WTC11 (cell line): ENCODE results near the gene ISCU. TPM values are rescaled to one million over a fixed set of nuclear protein-coding genes. Genes with fewer than 3 reads are reported as not detected.
"Not testable (repeated sequence)": the region's sequence is repeated elsewhere in the genome, so short reads cannot be mapped to it uniquely, and the experiment has no call there.

Experiments
- ATAC-seq: fragments of 200-7000 bp; cut with Tn5 transposase; 2 replicates; pipeline ENCODE4 v1.10.0; 2021; ENCODE audit warnings: mild to moderate bottlenecking, moderate library complexity
- CTCF ChIA-PET: fragments of 300-600 bp; sonication (Branson Sonifier 250); formaldehyde crosslinking; loops from one replicate; lab custom pipeline; 2021; ENCODE audit warnings: antibody characterized with exemption; lab: Charles Lee
- POLR2A ChIA-PET: fragments of 350-600 bp; sonication (Branson Sonifier 250); formaldehyde crosslinking; loops from one replicate; lab custom pipeline; 2021; ENCODE audit warnings: antibody characterized with exemption; lab: Charles Lee
- DNase-seq: peaks from one replicate; pipeline ENCODE4 v3.0.0; 2021; ENCODE audit warnings: low spot score
- H3K27ac Mint-ChIP-seq: 2 replicates; pipeline ENCODE4 v1.8.0; 2021; ENCODE audit warnings: mixed read lengths
- H3K27me3 Mint-ChIP-seq: 2 replicates; pipeline ENCODE4 v1.8.0; 2021; ENCODE audit warnings: low read depth, mild to moderate bottlenecking, moderate library complexity, mixed read lengths
- H3K36me3 Mint-ChIP-seq: 2 replicates; pipeline ENCODE4 v1.8.0; 2021; ENCODE audit warnings: mixed read lengths
- H3K4me1 Mint-ChIP-seq: 2 replicates; pipeline ENCODE4 v1.8.0; 2022; ENCODE audit warnings: mixed read lengths
- H3K4me3 Mint-ChIP-seq: 2 replicates; pipeline ENCODE4 v1.8.0; 2021; ENCODE audit warnings: mild to moderate bottlenecking, moderate library complexity, mixed read lengths
- H3K9me3 Mint-ChIP-seq: 2 replicates; pipeline ENCODE4 v1.8.0; 2021; ENCODE audit warnings: mixed read lengths
- E2F1 ChIP-seq: sonication (generic); formaldehyde crosslinking; IDR thresholded peaks from 2 replicates; pipeline ENCODE4 v1.8.0; 2022; ENCODE audit warnings: mild to moderate bottlenecking, missing genetic modification reagents
- E2F4 ChIP-seq: sonication (generic); formaldehyde crosslinking; IDR thresholded peaks from 2 replicates; pipeline ENCODE4 v1.8.1; 2022; ENCODE audit warnings: low read depth, mild to moderate bottlenecking, moderate library complexity, missing genetic modification reagents, borderline replicate concordance
- ERG ChIP-seq: fragments of 250-450 bp; sonication (Bioruptor Pico); IDR thresholded peaks from 2 replicates; pipeline ENCODE4 v1.8.0; 2021; ENCODE audit warnings: mild to moderate bottlenecking
- FOXP1 ChIP-seq: sonication (generic); formaldehyde crosslinking; IDR thresholded peaks from 2 replicates; pipeline ENCODE4 v1.8.0; 2022; ENCODE audit warnings: missing genetic modification reagents, mild to moderate bottlenecking, moderate library complexity, borderline replicate concordance
- GRHL2 ChIP-seq: fragments of 250-450 bp; sonication (Bioruptor Pico); IDR thresholded peaks from 2 replicates; pipeline ENCODE4 v1.8.0; 2022; ENCODE audit warnings: mild to moderate bottlenecking, moderate library complexity; ENCODE audit not compliant: insufficient replicate concordance, severe bottlenecking
- NR3C1 ChIP-seq: sonication (generic); formaldehyde crosslinking; conservative IDR thresholded peaks from 2 replicates; pipeline ENCODE4 v1.8.1; 2023; ENCODE audit warnings: low read depth, mild to moderate bottlenecking, missing genetic modification reagents
- ZNF219 ChIP-seq: sonication (generic); formaldehyde crosslinking; IDR thresholded peaks from 2 replicates; pipeline ENCODE4 v1.8.0; 2023; ENCODE audit warnings: missing genetic modification reagents, mild to moderate bottlenecking, borderline replicate concordance
- total RNA-seq: library from RNA; stranded (reverse); gene quantifications from 3 replicates; pipeline ENCODE4 v1.2.3, GENCODE V29; 2021
- TF ChIP-seq, protein P1 (sequence below): sonication (generic); formaldehyde crosslinking; IDR thresholded peaks from 2 replicates; pipeline ENCODE4 v1.8.1; 2023; ENCODE audit warnings: mild to moderate bottlenecking, moderate library complexity, missing genetic modification reagents
- TF ChIP-seq, protein P2 (sequence below): sonication (generic); formaldehyde crosslinking; IDR thresholded peaks from 2 replicates; pipeline ENCODE4 v1.8.1; 2023; ENCODE audit warnings: mild to moderate bottlenecking, missing genetic modification reagents
- TF ChIP-seq, protein P3 (sequence below): sonication (generic); formaldehyde crosslinking; IDR thresholded peaks from 2 replicates; pipeline ENCODE4 v1.8.1; 2023; ENCODE audit warnings: mild to moderate bottlenecking, missing genetic modification reagents, borderline replicate concordance

ISCU gene
- total RNA-seq, 1 experiment from 2014 or later, result 85.9 TPM

DNA sequence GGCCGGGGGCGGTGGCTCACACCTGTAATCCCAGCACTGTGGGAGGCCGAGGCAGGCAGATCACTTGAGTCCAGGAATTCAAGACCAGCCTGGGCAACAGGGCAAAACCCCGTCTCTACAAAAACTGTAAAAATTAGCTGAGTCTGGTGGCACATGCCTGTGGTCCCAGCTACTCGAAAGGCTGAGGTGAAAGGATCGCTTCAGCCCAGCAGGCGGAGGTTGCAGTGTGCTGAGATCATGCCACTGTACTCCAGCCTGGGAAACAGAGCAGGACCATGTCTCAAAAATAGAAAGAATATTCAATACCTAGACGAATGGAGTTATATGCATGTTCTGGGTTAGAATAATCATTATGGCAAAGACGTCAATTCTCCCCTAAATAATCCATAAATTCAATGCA is 7.0 kb upstream of the ISCU start:
- H3K36me3 Mint-ChIP-seq, result peaks cover 16% of the 10 kb centered on the region
- H3K9me3 Mint-ChIP-seq, H3K27me3 Mint-ChIP-seq, ATAC-seq, H3K4me3 Mint-ChIP-seq, DNase-seq: not testable (repeated sequence)
- ChIA-PET CTCF (interaction anchor here (1.0 kb wide), 1 partner anchor 562 kb away, joined by 3 read pairs; no protein-coding TSS in a partner anchor), POLR2A (interaction anchor here (0.6 kb wide), 1 partner anchor 136 kb away, joined by 5 read pairs; no protein-coding TSS in a partner anchor)
- H3K4me1 Mint-ChIP-seq, result peaks cover 60% of the 10 kb centered on the region
- peak overlapping the region; percentile 32; the same call in 1 of the 2 replicates for H3K27ac Mint-ChIP-seq

- CTCF ChIA-PET, result interaction anchor here (1.9 kb wide), 1 partner anchor 54 kb away, joined by 4 read pairs; no protein-coding TSS in a partner anchor
- H3K27ac Mint-ChIP-seq, result no peak overlapping the region
- POLR2A ChIA-PET, result interaction anchor here (0.7 kb wide), 1 partner anchor 9 kb away, joined by 7 read pairs; no protein-coding TSS in a partner anchor
These were observed 3.3 kb upstream of the ISCU start for GRCh38 chr12:108559007-108559655.

DNA sequence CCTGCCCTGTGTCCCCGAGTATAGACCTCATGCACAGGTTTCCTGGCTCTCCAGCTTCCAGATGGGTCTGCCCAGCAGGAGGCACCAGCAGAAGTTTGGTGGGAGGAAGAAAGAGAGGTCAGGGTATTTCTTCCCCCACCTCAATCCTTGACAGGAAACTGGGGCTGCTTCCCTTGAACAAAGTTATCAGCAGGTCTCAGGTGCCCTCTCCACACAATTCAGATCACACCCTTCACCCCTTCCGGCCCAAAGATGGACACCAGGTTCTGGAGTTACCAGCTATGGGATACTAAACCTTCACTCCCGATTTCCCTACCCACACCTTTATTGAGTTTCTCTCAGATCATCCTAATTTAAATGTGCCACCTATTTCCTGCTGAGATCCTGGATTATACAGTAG is 2.6 kb upstream of the ISCU start:
- H3K4me3 Mint-ChIP-seq, result peak overlapping the region; percentile 100
- TF ChIP-seq, protein P1, sequence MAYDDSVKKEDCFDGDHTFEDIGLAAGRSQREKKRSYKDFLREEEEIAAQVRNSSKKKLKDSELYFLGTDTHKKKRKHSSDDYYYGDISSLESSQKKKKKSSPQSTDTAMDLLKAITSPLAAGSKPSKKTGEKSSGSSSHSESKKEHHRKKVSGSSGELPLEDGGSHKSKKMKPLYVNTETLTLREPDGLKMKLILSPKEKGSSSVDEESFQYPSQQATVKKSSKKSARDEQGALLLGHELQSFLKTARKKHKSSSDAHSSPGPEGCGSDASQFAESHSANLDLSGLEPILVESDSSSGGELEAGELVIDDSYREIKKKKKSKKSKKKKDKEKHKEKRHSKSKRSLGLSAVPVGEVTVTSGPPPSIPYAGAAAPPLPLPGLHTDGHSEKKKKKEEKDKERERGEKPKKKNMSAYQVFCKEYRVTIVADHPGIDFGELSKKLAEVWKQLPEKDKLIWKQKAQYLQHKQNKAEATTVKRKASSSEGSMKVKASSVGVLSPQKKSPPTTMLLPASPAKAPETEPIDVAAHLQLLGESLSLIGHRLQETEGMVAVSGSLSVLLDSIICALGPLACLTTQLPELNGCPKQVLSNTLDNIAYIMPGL (CRISPR knock-in tag), result no peak
- TF ChIP-seq GRHL2, result no peak
- TF ChIP-seq, protein P2, sequence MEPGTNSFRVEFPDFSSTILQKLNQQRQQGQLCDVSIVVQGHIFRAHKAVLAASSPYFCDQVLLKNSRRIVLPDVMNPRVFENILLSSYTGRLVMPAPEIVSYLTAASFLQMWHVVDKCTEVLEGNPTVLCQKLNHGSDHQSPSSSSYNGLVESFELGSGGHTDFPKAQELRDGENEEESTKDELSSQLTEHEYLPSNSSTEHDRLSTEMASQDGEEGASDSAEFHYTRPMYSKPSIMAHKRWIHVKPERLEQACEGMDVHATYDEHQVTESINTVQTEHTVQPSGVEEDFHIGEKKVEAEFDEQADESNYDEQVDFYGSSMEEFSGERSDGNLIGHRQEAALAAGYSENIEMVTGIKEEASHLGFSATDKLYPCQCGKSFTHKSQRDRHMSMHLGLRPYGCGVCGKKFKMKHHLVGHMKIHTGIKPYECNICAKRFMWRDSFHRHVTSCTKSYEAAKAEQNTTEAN (CRISPR knock-in tag), result no peak
- TF ChIP-seq ERG (CRISPR knock-in tag), result no peak
- TF ChIP-seq FOXP1, result no peak
- TF ChIP-seq NR3C1 (CRISPR knock-in tag), result no peak
- no peak for TF ChIP-seq E2F1
- TF ChIP-seq ZNF219 (CRISPR knock-in tag), result no peak
- TF ChIP-seq, protein P3, sequence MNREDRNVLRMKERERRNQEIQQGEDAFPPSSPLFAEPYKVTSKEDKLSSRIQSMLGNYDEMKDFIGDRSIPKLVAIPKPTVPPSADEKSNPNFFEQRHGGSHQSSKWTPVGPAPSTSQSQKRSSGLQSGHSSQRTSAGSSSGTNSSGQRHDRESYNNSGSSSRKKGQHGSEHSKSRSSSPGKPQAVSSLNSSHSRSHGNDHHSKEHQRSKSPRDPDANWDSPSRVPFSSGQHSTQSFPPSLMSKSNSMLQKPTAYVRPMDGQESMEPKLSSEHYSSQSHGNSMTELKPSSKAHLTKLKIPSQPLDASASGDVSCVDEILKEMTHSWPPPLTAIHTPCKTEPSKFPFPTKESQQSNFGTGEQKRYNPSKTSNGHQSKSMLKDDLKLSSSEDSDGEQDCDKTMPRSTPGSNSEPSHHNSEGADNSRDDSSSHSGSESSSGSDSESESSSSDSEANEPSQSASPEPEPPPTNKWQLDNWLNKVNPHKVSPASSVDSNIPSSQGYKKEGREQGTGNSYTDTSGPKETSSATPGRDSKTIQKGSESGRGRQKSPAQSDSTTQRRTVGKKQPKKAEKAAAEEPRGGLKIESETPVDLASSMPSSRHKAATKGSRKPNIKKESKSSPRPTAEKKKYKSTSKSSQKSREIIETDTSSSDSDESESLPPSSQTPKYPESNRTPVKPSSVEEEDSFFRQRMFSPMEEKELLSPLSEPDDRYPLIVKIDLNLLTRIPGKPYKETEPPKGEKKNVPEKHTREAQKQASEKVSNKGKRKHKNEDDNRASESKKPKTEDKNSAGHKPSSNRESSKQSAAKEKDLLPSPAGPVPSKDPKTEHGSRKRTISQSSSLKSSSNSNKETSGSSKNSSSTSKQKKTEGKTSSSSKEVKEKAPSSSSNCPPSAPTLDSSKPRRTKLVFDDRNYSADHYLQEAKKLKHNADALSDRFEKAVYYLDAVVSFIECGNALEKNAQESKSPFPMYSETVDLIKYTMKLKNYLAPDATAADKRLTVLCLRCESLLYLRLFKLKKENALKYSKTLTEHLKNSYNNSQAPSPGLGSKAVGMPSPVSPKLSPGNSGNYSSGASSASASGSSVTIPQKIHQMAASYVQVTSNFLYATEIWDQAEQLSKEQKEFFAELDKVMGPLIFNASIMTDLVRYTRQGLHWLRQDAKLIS (CRISPR knock-in tag), result no peak
- POLR2A ChIA-PET, result interaction anchor here (0.7 kb wide), 1 partner anchor 9 kb away, joined by 7 read pairs; no protein-coding TSS in a partner anchor
- CTCF ChIA-PET, result interaction anchor here (1.9 kb wide), 1 partner anchor 53 kb away, joined by 4 read pairs; no protein-coding TSS in a partner anchor
- peaks cover 40% of the 10 kb centered on the region for H3K4me1 Mint-ChIP-seq
- H3K36me3 Mint-ChIP-seq, result peaks cover 31% of the 10 kb centered on the region
- H3K27ac Mint-ChIP-seq, result peak overlapping the region; percentile 96
- no peaks in the 10 kb centered on the region for H3K27me3 Mint-ChIP-seq
- H3K9me3 Mint-ChIP-seq, result no peaks in the 10 kb centered on the region
- no peak for ATAC-seq
- no peak for DNase-seq

More at GRCh38 chr12:108559007-108559655, 3.3 kb upstream of the ISCU start:
- no peaks in the 10 kb centered on the region for H3K9me3 Mint-ChIP-seq
- TF ChIP-seq E2F4 (CRISPR knock-in tag), result no peak
- H3K4me3 Mint-ChIP-seq, result peak overlapping the region; percentile 100
- peaks cover 25% of the 10 kb centered on the region for H3K36me3 Mint-ChIP-seq
- DNase-seq (no peak), ATAC-seq (no peak)
- H3K27me3 Mint-ChIP-seq, result no peaks in the 10 kb centered on the region
- H3K4me1 Mint-ChIP-seq, result peaks cover 42% of the 10 kb centered on the region
